PFSK-1 (cell line): Measurements from ENCODE around the gene IL17F.

Experiments
- FOXP2 ChIP-seq: optimal IDR thresholded peaks from 2 replicates; pipeline ENCODE3; 2011; ENCODE audit warnings: borderline replicate concordance, control low read depth, inconsistent platforms; ENCODE audit not compliant: insufficient read depth; ENCODE audit errors: extremely low read length, extremely low read depth
- POLR2AphosphoS5 ChIP-seq: IDR thresholded peaks from 2 replicates; pipeline ENCODE4 v1.6.1; 2012; ENCODE audit warnings: low read depth, mild to moderate bottlenecking, control low read depth, low read length, moderate library complexity
- REST ChIP-seq, 2 experiments: IDR thresholded peaks; 2 replicates each; pipeline versions ENCODE4 v1.6.1 to v1.8.0; 2011 to 2012; ENCODE audit warnings: low read depth in 2 of 2, low read length in 2 of 2, control low read depth in 1 of 2, inconsistent platforms in 1 of 2, mild to moderate bottlenecking in 1 of 2, moderate library complexity in 1 of 2; ENCODE audit not compliant: insufficient read depth in 1 of 2
- SIN3A ChIP-seq: IDR thresholded peaks from 2 replicates; pipeline ENCODE4 v1.6.1; 2012; ENCODE audit warnings: mild to moderate bottlenecking, low read length, moderate library complexity, borderline replicate concordance; ENCODE audit not compliant: insufficient read depth
- TAF1 ChIP-seq: IDR thresholded peaks from 2 replicates; pipeline ENCODE4 v1.6.1; 2012; ENCODE audit warnings: low read length, control low read depth, borderline replicate concordance; ENCODE audit not compliant: insufficient read depth

The IL17F gene

GRCh38 chr6:52195886-52196285, 48.4 kb downstream of the IL17F start:
- no peak for TF ChIP-seq POLR2AphosphoS5
- no peak for TF ChIP-seq REST (IDR thresholded peaks at IDR 0.05; ENCODE audit: insufficient read depth in 1 of 2, low read depth in 2 of 2, low read length in 2 of 2)
- TF ChIP-seq TAF1: no peak
- no peak for TF ChIP-seq SIN3A
- no peak for TF ChIP-seq FOXP2

GRCh38 chr6:52191824-52192223, 52.5 kb downstream of the IL17F start:
- TF ChIP-seq POLR2AphosphoS5 (no peak), REST (IDR thresholded peaks at IDR 0.05; ENCODE audit: insufficient read depth in 1 of 2, low read depth in 2 of 2, low read length in 2 of 2) (no peak), FOXP2 (no peak), TAF1 (no peak), SIN3A (no peak)

GRCh38 chr6:52190409-52190808, 53.9 kb downstream of the IL17F start:
- no peak for TF ChIP-seq TAF1
- no peak for TF ChIP-seq FOXP2
- TF ChIP-seq REST (IDR thresholded peaks at IDR 0.05; ENCODE audit: insufficient read depth in 1 of 2, low read depth in 2 of 2, low read length in 2 of 2): no peak
- no peak for TF ChIP-seq SIN3A
- TF ChIP-seq POLR2AphosphoS5: no peak

- no peak for TF ChIP-seq TAF1
- TF ChIP-seq SIN3A: no peak
- no peak for TF ChIP-seq REST (IDR thresholded peaks at IDR 0.05; ENCODE audit: insufficient read depth in 1 of 2, low read depth in 2 of 2, low read length in 2 of 2)
- no peak for TF ChIP-seq FOXP2
- no peak for TF ChIP-seq POLR2AphosphoS5
Measured at GRCh38 chr6:52189974-52190373, 54.3 kb downstream of the IL17F start.

GRCh38 chr6:52187098-52187497, 57.2 kb downstream of the IL17F start:
- TF ChIP-seq POLR2AphosphoS5: no peak
- no peak for TF ChIP-seq SIN3A
- TF ChIP-seq FOXP2: no peak
- no peak for TF ChIP-seq TAF1
- TF ChIP-seq REST (IDR thresholded peaks at IDR 0.05; ENCODE audit: insufficient read depth in 1 of 2, low read depth in 2 of 2, low read length in 2 of 2): no peak
